Kidney (tissue), 14 donors: Measurements from ENCODE around the gene KIF6. TPM values are rescaled to one million over a fixed set of nuclear protein-coding genes. Genes with fewer than 3 reads are reported as not detected.

Experiments
- DNase-seq, 5 donors: peaks; one replicate each; pipeline ENCODE4 v3.0.0-alpha.2; 2013 to 2020
- FAIRE-seq: peaks from 2 replicates; lab custom pipeline; 2012; peaks lifted over from hg19 to GRCh38; lab: Jason Lieb, UNC
- H3K27ac ChIP-seq, 2 donors: one replicate each; pipeline ENCODE4 v1.7.0; 2013; ENCODE audit warnings: low read depth in 2 of 2, low read length in 2 of 2, inconsistent platforms in 1 of 2
- H3K27me3 ChIP-seq: one replicate; pipeline ENCODE4 v1.7.1; 2013; ENCODE audit warnings: low read length, inconsistent platforms; ENCODE audit not compliant: control insufficient read depth, insufficient read depth
- H3K36me3 ChIP-seq, 3 donors: one replicate each; pipeline versions ENCODE4 v1.7.0 to v1.7.1; 2013; ENCODE audit warnings: low read length in 3 of 3, control low read depth in 1 of 3, inconsistent platforms in 1 of 3; ENCODE audit not compliant: insufficient read depth in 3 of 3, control insufficient read depth in 2 of 3
- H3K4me1 ChIP-seq, 3 donors: one replicate each; pipeline versions ENCODE4 v1.7.0 to v1.7.1; 2013; ENCODE audit warnings: low read length in 3 of 3, inconsistent platforms in 1 of 3, low read depth in 1 of 3; ENCODE audit not compliant: control insufficient read depth in 2 of 3, insufficient read depth in 2 of 3
- H3K4me3 ChIP-seq, 3 donors: one replicate each; pipeline versions ENCODE4 v1.7.0 to v1.8.1; 2013; ENCODE audit warnings: low read length in 3 of 3, control low read depth in 1 of 3, inconsistent platforms in 1 of 3
- H3K9ac ChIP-seq, 3 donors: one replicate each; pipeline versions ENCODE4 v1.7.0 to v1.7.1; 2013; ENCODE audit warnings: low read length in 3 of 3, control low read depth in 1 of 3, inconsistent platforms in 1 of 3
- H3K9me3 ChIP-seq, 3 donors: one replicate each; pipeline versions ENCODE4 v1.7.0 to v1.7.1; 2013; ENCODE audit warnings: low read length in 3 of 3, control low read depth in 1 of 3, inconsistent platforms in 1 of 3; ENCODE audit not compliant: control insufficient read depth in 2 of 3, insufficient read depth in 1 of 3
- intact Hi-C: fragments of 100-400 bp; cut with DNase I; formaldehyde crosslinking; loops from one replicate; pipeline ENCODE4 v1.11.1; 2022
- polyA plus RNA-seq: library from polyadenylated mRNA; stranded (reverse); fragments of 350-450 nt; fragmentation: Illumina TruSeq; extraction: RNeasy Lipid Tissue Mini Kit (QIAGEN cat#74804); gene quantifications from one replicate; pipeline ENCODE4 v1.2.3, GENCODE V29; 2014; ENCODE audit warnings: low read depth, low replicate concordance; ENCODE audit not compliant: insufficient read depth
- total RNA-seq: library from RNA; stranded (reverse); fragmentation: NEBNext Ultra II Directional; extraction: Animal tissue kit (Norgen Biotek cat#: 25700); gene quantifications from one replicate; pipeline ENCODE4 v1.2.1, GENCODE V29; 2021
- TF ChIP-seq, protein P1 (sequence below): IDR thresholded peaks from 3 replicates; pipeline ENCODE4 v1.5.1; 2012; ENCODE audit warnings: mild to moderate bottlenecking, moderate library complexity, borderline replicate concordance; ENCODE audit not compliant: insufficient read depth; ENCODE audit errors: extremely low read depth
- donor health status: control.
- donor health status: control.
- donor health status: control.
- donor health status: control.
- donor health status: control.
- donor health status: DM: yes; HTN: yes; CAD: no.
- donor health status: Normal renal cell carcinoma (clear cell type).

The KIF6 gene
- total and polyA plus RNA-seq, 2 donors from 2014 or later, result 1.7 to 2.9 TPM

DNA sequence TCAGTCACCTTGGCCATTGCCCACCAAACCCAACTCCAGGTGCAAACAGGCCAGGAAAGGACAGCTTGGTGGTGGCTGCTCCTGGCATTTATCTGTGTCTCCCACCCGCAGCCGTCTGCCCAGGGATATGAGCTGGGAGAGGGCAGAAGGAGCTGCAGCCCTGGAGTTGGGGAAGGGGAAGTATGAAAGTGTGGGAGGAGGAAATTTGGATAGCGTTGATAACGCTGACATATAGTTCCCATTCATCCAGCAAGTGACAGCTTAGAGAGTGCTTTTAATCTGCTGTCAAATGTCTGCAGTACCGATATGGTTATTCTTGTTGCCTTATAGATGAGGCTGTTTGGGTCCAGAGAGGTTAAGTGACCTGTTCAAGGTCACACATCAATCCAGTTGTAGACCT, 403.4 kb downstream of the KIF6 start:
- FAIRE-seq, result no peak
- no peak overlapping the region for H3K4me3 ChIP-seq
- H3K9ac ChIP-seq, result no peak overlapping the region
- TF ChIP-seq, protein P1, sequence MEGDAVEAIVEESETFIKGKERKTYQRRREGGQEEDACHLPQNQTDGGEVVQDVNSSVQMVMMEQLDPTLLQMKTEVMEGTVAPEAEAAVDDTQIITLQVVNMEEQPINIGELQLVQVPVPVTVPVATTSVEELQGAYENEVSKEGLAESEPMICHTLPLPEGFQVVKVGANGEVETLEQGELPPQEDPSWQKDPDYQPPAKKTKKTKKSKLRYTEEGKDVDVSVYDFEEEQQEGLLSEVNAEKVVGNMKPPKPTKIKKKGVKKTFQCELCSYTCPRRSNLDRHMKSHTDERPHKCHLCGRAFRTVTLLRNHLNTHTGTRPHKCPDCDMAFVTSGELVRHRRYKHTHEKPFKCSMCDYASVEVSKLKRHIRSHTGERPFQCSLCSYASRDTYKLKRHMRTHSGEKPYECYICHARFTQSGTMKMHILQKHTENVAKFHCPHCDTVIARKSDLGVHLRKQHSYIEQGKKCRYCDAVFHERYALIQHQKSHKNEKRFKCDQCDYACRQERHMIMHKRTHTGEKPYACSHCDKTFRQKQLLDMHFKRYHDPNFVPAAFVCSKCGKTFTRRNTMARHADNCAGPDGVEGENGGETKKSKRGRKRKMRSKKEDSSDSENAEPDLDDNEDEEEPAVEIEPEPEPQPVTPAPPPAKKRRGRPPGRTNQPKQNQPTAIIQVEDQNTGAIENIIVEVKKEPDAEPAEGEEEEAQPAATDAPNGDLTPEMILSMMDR, result no peak
- no peaks in the 10 kb centered on the region for H3K27me3 ChIP-seq
- H3K36me3 ChIP-seq, result no peaks in the 10 kb centered on the region
- intact Hi-C loops, result no loop called here
- no peak for DNase-seq
- no peaks in the 10 kb centered on the region for H3K4me1 ChIP-seq
- H3K27ac ChIP-seq, result no peak overlapping the region
- H3K9me3 ChIP-seq, result no peaks in the 10 kb centered on the region

DNA sequence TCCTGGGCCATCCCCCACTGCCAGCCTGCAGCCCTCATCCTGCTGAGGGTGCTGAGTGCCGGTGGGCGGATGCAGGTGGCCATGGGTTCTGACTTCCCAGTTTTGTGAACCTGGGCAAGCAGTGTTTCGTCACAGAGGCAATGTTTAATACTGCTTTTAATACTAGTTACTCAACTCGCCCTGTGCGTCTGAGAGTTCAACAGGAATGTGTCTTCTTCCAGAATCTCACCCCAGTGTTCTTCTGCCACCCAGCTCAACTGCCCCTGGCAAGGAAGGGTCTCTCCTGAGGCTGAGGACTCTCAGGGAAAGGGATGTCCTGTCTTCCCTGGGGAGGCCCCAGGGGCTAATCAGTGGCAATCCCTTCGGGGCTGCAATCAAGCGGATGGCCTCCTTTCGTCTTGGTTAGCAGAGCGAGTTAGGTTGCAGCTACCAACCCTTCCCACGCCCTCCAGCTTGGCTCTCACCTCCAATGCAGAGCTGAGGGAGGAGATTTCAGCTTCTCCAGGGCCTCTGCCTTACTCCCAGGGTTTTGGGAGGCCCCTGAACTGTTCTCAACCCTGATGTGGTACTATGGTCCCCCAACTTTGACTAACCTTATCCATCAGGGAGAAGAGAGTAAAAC, 404.7 kb downstream of the KIF6 start:
- Histone ChIP-seq H3K4me1 (no peaks in the 10 kb centered on the region), H3K4me3 (no peak overlapping the region), H3K9ac (no peak overlapping the region), H3K27ac (no peak overlapping the region), H3K36me3 (no peaks in the 10 kb centered on the region), H3K9me3 (no peaks in the 10 kb centered on the region), H3K27me3 (no peaks in the 10 kb centered on the region)
- FAIRE-seq (no peak), DNase-seq (no peak)
- intact Hi-C loops, result no loop called here
- TF ChIP-seq, protein P1, result no peak

DNA sequence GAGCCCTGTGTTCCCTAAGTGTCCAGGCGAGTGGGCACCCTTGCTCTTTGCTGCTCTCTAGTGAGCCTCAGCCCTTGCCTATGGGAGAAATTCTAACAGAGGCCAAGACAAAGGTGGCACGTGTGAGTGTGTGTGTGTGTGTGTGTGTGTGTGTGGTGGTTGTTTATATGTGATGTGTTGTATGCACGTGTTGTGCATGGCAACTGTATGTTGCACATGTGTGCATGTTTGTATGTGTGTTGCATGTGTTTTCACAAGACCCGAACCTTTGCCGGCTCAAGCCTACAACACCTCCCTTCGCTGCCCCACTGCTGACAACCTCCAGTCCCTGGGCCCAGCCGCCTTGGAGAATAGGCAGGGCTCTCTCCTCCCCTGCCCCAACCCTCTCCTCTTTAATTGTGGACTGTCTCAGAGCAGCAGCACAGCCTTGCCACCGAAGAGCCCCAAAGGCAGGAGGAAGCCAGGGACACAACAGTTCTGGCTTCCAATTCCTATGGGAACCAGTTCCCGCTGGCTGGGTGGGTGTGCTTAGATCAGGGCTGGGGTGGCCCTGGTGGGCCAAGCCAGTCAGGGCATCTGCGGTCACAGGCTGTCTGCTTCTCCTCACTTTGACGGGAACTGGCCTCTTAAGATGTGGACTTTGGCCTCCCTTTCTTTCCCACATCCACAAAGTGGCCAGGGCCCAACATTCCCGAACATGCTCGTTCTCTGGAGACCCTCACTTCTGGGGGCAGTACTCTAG, 405.4 kb downstream of the KIF6 start:
- Histone ChIP-seq H3K4me3 (no peak overlapping the region), H3K36me3 (no peaks in the 10 kb centered on the region), H3K9me3 (no peaks in the 10 kb centered on the region), H3K27me3 (no peaks in the 10 kb centered on the region), H3K9ac (no peak overlapping the region), H3K4me1 (no peaks in the 10 kb centered on the region), H3K27ac (no peak overlapping the region)
- FAIRE-seq, result no peak
- DNase-seq, result no peak
- TF ChIP-seq, protein P1, result no peak
- intact Hi-C loops, result loop anchor here (10.0 kb wide), 1 partner anchor 345 kb away; no protein-coding TSS in a partner anchor
